CD4-positive, alpha-beta T cell (primary cell): ENCODE results near the gene RMRP. TPM values are rescaled to one million over a fixed set of nuclear protein-coding genes. Genes with fewer than 3 reads are reported as not detected.

Experiments
- ATAC-seq: fragments of 200-7000 bp; cut with Tn5 transposase; one replicate; pipeline ENCODE4 v1.10.0; 2022; ENCODE audit warnings: mild to moderate bottlenecking; ENCODE audit not compliant: poor library complexity
- CTCF ChIA-PET: fragments of 350-600 bp; sonication (Branson Sonifier 250); formaldehyde crosslinking; loops from one replicate; lab custom pipeline; 2021; ENCODE audit warnings: antibody characterized with exemption, inconsistent platforms; lab: Charles Lee
- POLR2A ChIA-PET: fragments of 350-600 bp; sonication (Branson Sonifier 250); formaldehyde crosslinking; loops from one replicate; lab custom pipeline; 2021; ENCODE audit warnings: antibody characterized with exemption, inconsistent platforms; lab: Charles Lee
- DNase-seq, 14 experiments: peaks; one replicate each; pipeline ENCODE4 v3.0.0-alpha.2; 2013 to 2020; ENCODE audit warnings: mixed read lengths in 2 of 14
- H3K27ac ChIP-seq, 2 donors: one replicate each; pipeline versions ENCODE4 v1.5.1 to v1.7.0; 2013; ENCODE audit warnings: low read length in 2 of 2, low read depth in 1 of 2, mild to moderate bottlenecking in 1 of 2
- H3K27me3 ChIP-seq, 2 experiments: 1 replicate in 1 of 2; 2 replicates in 1 of 2; pipeline versions ENCODE4 v1.6.1 to v1.7.0; 2013; ENCODE audit warnings: low read length in 2 of 2, control low read depth in 1 of 2, mild to moderate bottlenecking in 1 of 2, moderate library complexity in 1 of 2; ENCODE audit not compliant: insufficient read depth in 2 of 2, control insufficient read depth in 1 of 2
- H3K36me3 ChIP-seq: one replicate; pipeline ENCODE4 v1.6.1; 2013; ENCODE audit warnings: low read length, control low read depth; ENCODE audit not compliant: insufficient read depth
- H3K4me1 ChIP-seq: one replicate; pipeline ENCODE4 v1.6.1; 2013; ENCODE audit warnings: low read length, control low read depth; ENCODE audit not compliant: insufficient read depth
- H3K4me3 ChIP-seq: one replicate; pipeline ENCODE4 v1.5.1; 2013; ENCODE audit warnings: mild to moderate bottlenecking, low read length, moderate library complexity
- H3K9me3 ChIP-seq, 2 experiments: 1 replicate in 1 of 2; 2 replicates in 1 of 2; pipeline versions ENCODE4 v1.6.1 to v1.7.0; 2013; ENCODE audit warnings: low read length in 2 of 2, mild to moderate bottlenecking in 2 of 2, control low read depth in 1 of 2, moderate library complexity in 1 of 2; ENCODE audit not compliant: control insufficient read depth in 1 of 2, insufficient read depth in 1 of 2
- H3K27ac Mint-ChIP-seq: one replicate; pipeline ENCODE4 v1.8.0; 2020; ENCODE audit warnings: mixed read lengths
- H3K27me3 Mint-ChIP-seq: one replicate; pipeline ENCODE4 v1.8.0; 2021; ENCODE audit warnings: mixed read lengths
- H3K36me3 Mint-ChIP-seq: one replicate; pipeline ENCODE4 v1.8.0; 2021; ENCODE audit warnings: low read depth, mixed read lengths
- H3K4me1 Mint-ChIP-seq: one replicate; pipeline ENCODE4 v1.8.0; 2021; ENCODE audit warnings: low read depth, mixed read lengths
- H3K4me3 Mint-ChIP-seq: one replicate; pipeline ENCODE4 v1.8.0; 2020; ENCODE audit warnings: mild to moderate bottlenecking, mixed read lengths
- H3K9me3 Mint-ChIP-seq: one replicate; pipeline ENCODE4 v1.8.0; 2020; ENCODE audit warnings: mixed read lengths
- intact Hi-C, 2 experiments: fragments of 100-400 bp; cut with DNase I in 1 of 2; cut with micrococcal nuclease in 1 of 2; formaldehyde crosslinking; loops; one replicate each; pipeline versions ENCODE4 v1.15.1 to v1.9.0; 2023 to 2025; cut with DNase I, micrococcal nuclease
- total RNA-seq, 174 experiments: library from RNA in 2 of 174; stranded (reverse) in 2 of 174; gene quantifications; one replicate each; pipeline ENCODE4 v1.2.3 and lab custom pipeline; 2021 to 2026
- TF ChIP-seq, protein P1 (sequence below): fragments of 200-600 bp; IDR thresholded peaks from one replicate; pipeline ENCODE4 v1.8.0; 2022; ENCODE audit warnings: antibody characterized with exemption, mild to moderate bottlenecking

The RMRP gene
- total RNA-seq, 2 experiments from 2014 or later, result 14,857 to 24,615 TPM

- H3K4me1 Mint-ChIP-seq, result peaks cover 64% of the 10 kb centered on the region
- TF ChIP-seq, protein P1, sequence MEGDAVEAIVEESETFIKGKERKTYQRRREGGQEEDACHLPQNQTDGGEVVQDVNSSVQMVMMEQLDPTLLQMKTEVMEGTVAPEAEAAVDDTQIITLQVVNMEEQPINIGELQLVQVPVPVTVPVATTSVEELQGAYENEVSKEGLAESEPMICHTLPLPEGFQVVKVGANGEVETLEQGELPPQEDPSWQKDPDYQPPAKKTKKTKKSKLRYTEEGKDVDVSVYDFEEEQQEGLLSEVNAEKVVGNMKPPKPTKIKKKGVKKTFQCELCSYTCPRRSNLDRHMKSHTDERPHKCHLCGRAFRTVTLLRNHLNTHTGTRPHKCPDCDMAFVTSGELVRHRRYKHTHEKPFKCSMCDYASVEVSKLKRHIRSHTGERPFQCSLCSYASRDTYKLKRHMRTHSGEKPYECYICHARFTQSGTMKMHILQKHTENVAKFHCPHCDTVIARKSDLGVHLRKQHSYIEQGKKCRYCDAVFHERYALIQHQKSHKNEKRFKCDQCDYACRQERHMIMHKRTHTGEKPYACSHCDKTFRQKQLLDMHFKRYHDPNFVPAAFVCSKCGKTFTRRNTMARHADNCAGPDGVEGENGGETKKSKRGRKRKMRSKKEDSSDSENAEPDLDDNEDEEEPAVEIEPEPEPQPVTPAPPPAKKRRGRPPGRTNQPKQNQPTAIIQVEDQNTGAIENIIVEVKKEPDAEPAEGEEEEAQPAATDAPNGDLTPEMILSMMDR, result no peak
- DNase-seq, result no peak
- peak overlapping the region in 1 of 2 donors; percentile 50 for H3K27ac ChIP-seq
- peaks cover 13% of the 10 kb centered on the region for H3K36me3 Mint-ChIP-seq
- ChIA-PET CTCF (interaction anchor here (1.1 to 1.9 kb wide), 5 partner anchors 10 to 62 kb away, joined by 3 to 10 read pairs (median 4); no protein-coding TSS in a partner anchor), POLR2A (interaction anchor here (1.0 to 2.7 kb wide), 10 partner anchors 10 to 84 kb away, joined by 4 to 27 read pairs (median 10); partner anchors contain the start of genes CREB3, RGP1, SIT1 and TLN1)
- H3K36me3 ChIP-seq, result peaks cover 10% of the 10 kb centered on the region
- no peaks in the 10 kb centered on the region for H3K27me3 ChIP-seq
- H3K4me3 Mint-ChIP-seq, result peak overlapping the region; percentile 85
- peak overlapping the region; percentile 61 for H3K4me3 ChIP-seq
- no peaks in the 10 kb centered on the region for H3K9me3 ChIP-seq
- peak overlapping the region; percentile 85 for H3K27ac Mint-ChIP-seq
- H3K27me3 Mint-ChIP-seq, result no peaks in the 10 kb centered on the region
- intact Hi-C loops, result no loop called here
- no peaks in the 10 kb centered on the region for H3K9me3 Mint-ChIP-seq
- no peak for ATAC-seq
- peaks cover 55% of the 10 kb centered on the region for H3K4me1 ChIP-seq
These were observed 7.6 kb upstream of the RMRP start for GRCh38 chr9:35665471-35665818.

GRCh38 chr9:35664531-35665470 is 7.0 kb upstream of the RMRP start, which contains the start of gene ARHGEF39:
TSS of gene ARHGEF39 (minus strand) at chr9:35665195. CDS start at chr9:35665169, 26 bp downstream.
- Histone ChIP-seq H3K4me1 (peaks cover 61% of the 10 kb centered on the region), H3K9me3 (no peaks in the 10 kb centered on the region), H3K4me3 (peak within 1 kb of the TSS; percentile 61), H3K27me3 (no peaks in the 10 kb centered on the region), H3K36me3 (peaks cover 16% of the 10 kb centered on the region), H3K27ac (peak within 1 kb of the TSS; percentile 31 to 50)
- DNase-seq (peak in 12 of 14 experiments; percentile 35 to 84 (median 55)), ATAC-seq (peak; percentile 74)
- POLR2A ChIA-PET, result interaction anchor here (1.1 to 2.7 kb wide), 11 partner anchors 9 to 85 kb away, joined by 3 to 27 read pairs (median 10); partner anchors contain the start of genes CREB3, RGP1, SIT1 and TLN1
- CTCF ChIA-PET, result interaction anchor here (1.1 to 1.9 kb wide), 9 partner anchors 11 to 64 kb away, joined by 3 to 10 read pairs (median 4); no protein-coding TSS in a partner anchor
- H3K4me1 Mint-ChIP-seq, result peaks cover 71% of the 10 kb centered on the region
- no peaks in the 10 kb centered on the region for H3K9me3 Mint-ChIP-seq
- no peaks in the 10 kb centered on the region for H3K27me3 Mint-ChIP-seq
- H3K4me3 Mint-ChIP-seq, result peak within 1 kb of the TSS; percentile 85
- peak within 1 kb of the TSS; percentile 85 for H3K27ac Mint-ChIP-seq
- TF ChIP-seq, protein P1, result no peak
- H3K36me3 Mint-ChIP-seq, result peaks cover 19% of the 10 kb centered on the region
- intact Hi-C loops, result no loop called here

DNA sequence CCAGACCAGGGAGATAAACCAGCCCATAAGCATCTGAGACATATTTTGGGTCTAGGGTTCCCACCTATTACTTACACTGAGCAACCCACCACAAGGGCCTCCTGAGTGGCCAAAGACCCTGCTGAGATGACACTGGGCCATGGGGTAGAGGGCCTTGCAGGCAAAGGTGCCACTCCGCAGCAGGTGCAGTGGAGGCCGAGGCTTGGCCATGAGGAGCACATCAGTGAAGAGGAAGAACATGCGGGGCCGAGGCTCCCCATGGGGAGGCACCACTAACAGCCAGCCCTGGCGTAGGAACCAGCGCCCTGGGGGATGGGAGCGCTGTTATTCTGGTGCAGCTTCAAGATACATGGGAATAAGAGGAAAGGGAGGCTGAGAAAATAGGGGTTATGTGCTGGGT is 4.6 kb upstream of the RMRP start:
- Histone ChIP-seq H3K4me3 (no peak overlapping the region), H3K27ac (peak overlapping the region; percentile 5 to 56), H3K36me3 (peaks cover 16% of the 10 kb centered on the region), H3K9me3 (peaks cover 0 to 4% of the 10 kb centered on the region in 2 experiments), H3K27me3 (no peaks in the 10 kb centered on the region), H3K4me1 (peaks cover 79% of the 10 kb centered on the region)
- Mint-ChIP-seq H3K36me3 (peaks cover 43% of the 10 kb centered on the region), H3K27ac (peak overlapping the region; percentile 85), H3K27me3 (peaks cover 7% of the 10 kb centered on the region), H3K9me3 (peaks cover 3% of the 10 kb centered on the region), H3K4me1 (peaks cover 88% of the 10 kb centered on the region), H3K4me3 (peak overlapping the region; percentile 89)
- ATAC-seq, result no peak
- TF ChIP-seq, protein P1, result no peak
- POLR2A ChIA-PET, result interaction anchor here (0.8 to 3.4 kb wide), 5 partner anchors 13 to 70 kb away, joined by 3 to 13 read pairs (median 7); partner anchors contain the start of genes CREB3, TLN1 and TPM2
- CTCF ChIA-PET, result interaction anchor here (1.2 to 6.2 kb wide), 4 partner anchors 15 to 59 kb away, joined by 3 to 94 read pairs (median 4); partner anchors contain the start of gene SIT1
- intact Hi-C loops, result no loop called here
- no peak for DNase-seq
